ENCODE measurements around the gene PLP2.
"Not testable (repeated sequence)": the region's sequence is repeated elsewhere in the genome, so short reads cannot be mapped to it uniquely, and the experiment has no call there.

The PLP2 gene

GRCh38 chrX:49162620-49163019 is 9.1 kb upstream of the PLP2 start, which contains the start of gene MAGIX:
TSS of gene MAGIX (plus strand) at chrX:49162758. CDS start at chrX:49162890, 132 bp downstream.
- no peak for FAIRE-seq
- DNase-seq (ENCODE audit: insufficient read length, low spot score): no peak

GRCh38 chrX:49163555-49164419 is 7.9 kb upstream of the PLP2 start:
- FAIRE-seq: peak; percentile 70
- DNase-seq (ENCODE audit: insufficient read length, low spot score): peak; percentile 60

- DNase-seq (ENCODE audit: insufficient read length, low spot score) (no peak), FAIRE-seq (no peak)
Observed at GRCh38 chrX:49164589-49165360, 6.9 kb upstream of the PLP2 start.

GRCh38 chrX:49165901-49166881 is 5.5 kb upstream of the PLP2 start:
- DNase-seq (ENCODE audit: insufficient read length, low spot score): no peak
- FAIRE-seq: no peak

- DNase-seq (ENCODE audit: insufficient read length, low spot score) (no peak), FAIRE-seq (no peak)
Observed at GRCh38 chrX:49166914-49167739, 4.6 kb upstream of the PLP2 start.

- FAIRE-seq: no peak
Observed at GRCh38 chrX:49167740-49168108, 4.0 kb upstream of the PLP2 start.

GRCh38 chrX:49172280-49172780 is 632 bp downstream of the PLP2 start:
- no peak for DNase-seq (ENCODE audit: insufficient read length, low spot score)

More at GRCh38 chrX:49167740-49168108, 4.0 kb upstream of the PLP2 start:
- DNase-seq (ENCODE audit: insufficient read length, low spot score): no peak

GRCh38 chrX:49173544-49173943 is 1.8 kb downstream of the PLP2 start:
- DNase-seq (ENCODE audit: insufficient read length, low spot score); FAIRE-seq: not testable (repeated sequence)

More at GRCh38 chrX:49172280-49172780, 632 bp downstream of the PLP2 start:
- no peak for FAIRE-seq

- FAIRE-seq (no peak), DNase-seq (ENCODE audit: insufficient read length, low spot score) (no peak)
Observed at GRCh38 chrX:49174723-49175122, 3.0 kb downstream of the PLP2 start.

- DNase-seq (ENCODE audit: insufficient read length, low spot score) (no peak), FAIRE-seq (no peak)
Observed at GRCh38 chrX:49175435-49176274, 4.0 kb downstream of the PLP2 start.

GRCh38 chrX:49176421-49177326 is 5.0 kb downstream of the PLP2 start:
- no peak for DNase-seq (ENCODE audit: insufficient read length, low spot score)
- no peak for FAIRE-seq

- FAIRE-seq (no peak), DNase-seq (ENCODE audit: insufficient read length, low spot score) (no peak)
Observed at GRCh38 chrX:49177338-49177833, 5.7 kb downstream of the PLP2 start.

GRCh38 chrX:49177873-49178480 is 6.3 kb downstream of the PLP2 start:
- FAIRE-seq (no peak), DNase-seq (ENCODE audit: insufficient read length, low spot score) (no peak)

- FAIRE-seq (no peak), DNase-seq (ENCODE audit: insufficient read length, low spot score) (no peak)
Observed at GRCh38 chrX:49178537-49178936, 6.8 kb downstream of the PLP2 start.

- DNase-seq (ENCODE audit: insufficient read length, low spot score): no peak
- FAIRE-seq: no peak
Observed at GRCh38 chrX:49179358-49179757, 7.7 kb downstream of the PLP2 start.

GRCh38 chrX:49183701-49184281 is 12.1 kb downstream of the PLP2 start:
- FAIRE-seq (no peak), DNase-seq (ENCODE audit: insufficient read length, low spot score) (no peak)

Data from HTR-8/SVneo (cell line).